HEK293 (cell line): ENCODE measurements around the gene LRRC8E.

Source experiments
- BCL11B ChIP-seq: fragments of 450-650 bp; formaldehyde crosslinking; IDR thresholded peaks from 2 replicates; pipeline ENCODE4 v1.5.1; 2016; ENCODE audit warnings: low read depth, missing biosample characterization, missing genetic modification characterization
- GLIS2 ChIP-seq: fragments of 450-650 bp; formaldehyde crosslinking; IDR thresholded peaks from 2 replicates; pipeline ENCODE4 v1.5.1; 2016; ENCODE audit warnings: missing biosample characterization, missing genetic modification characterization
- HOXC10 ChIP-seq: sonication (generic); formaldehyde crosslinking; IDR thresholded peaks from 2 replicates; pipeline ENCODE4 v1.8.1; 2023; ENCODE audit warnings: mild to moderate bottlenecking, missing genetic modification reagents
- KLF7 ChIP-seq: fragments of 450-650 bp; formaldehyde crosslinking; IDR thresholded peaks from 2 replicates; pipeline ENCODE4 v1.5.1; 2016; ENCODE audit warnings: missing biosample characterization, missing genetic modification characterization, borderline replicate concordance
- OVOL3 ChIP-seq: fragments of 450-650 bp; formaldehyde crosslinking; IDR thresholded peaks from 2 replicates; pipeline ENCODE4 v1.5.1; 2016; ENCODE audit warnings: missing biosample characterization, missing genetic modification characterization
- SP2 ChIP-seq: fragments of 450-650 bp; formaldehyde crosslinking; IDR thresholded peaks from 2 replicates; pipeline ENCODE4 v1.5.1; 2016; ENCODE audit warnings: missing biosample characterization, missing genetic modification characterization
- SP3 ChIP-seq: fragments of 450-650 bp; formaldehyde crosslinking; IDR thresholded peaks from 2 replicates; pipeline ENCODE4 v1.5.1; 2016; ENCODE audit warnings: missing biosample characterization, missing genetic modification characterization
- SP7 ChIP-seq: fragments of 450-650 bp; formaldehyde crosslinking; IDR thresholded peaks from 2 replicates; pipeline ENCODE4 v1.5.1; 2016; ENCODE audit warnings: missing biosample characterization, missing genetic modification characterization
- YY1 ChIP-seq: fragments of 450-650 bp; formaldehyde crosslinking; IDR thresholded peaks from 2 replicates; pipeline ENCODE4 v1.5.1; 2018; ENCODE audit warnings: missing biosample characterization, missing genetic modification characterization
- ZBTB20 ChIP-seq: fragments of 450-650 bp; formaldehyde crosslinking; IDR thresholded peaks from 2 replicates; pipeline ENCODE4 v1.5.1; 2016; ENCODE audit warnings: missing biosample characterization, missing genetic modification characterization
- ZBTB8A ChIP-seq: fragments of 450-650 bp; formaldehyde crosslinking; IDR thresholded peaks from 2 replicates; pipeline ENCODE4 v1.5.1; 2016; ENCODE audit warnings: missing biosample characterization, missing genetic modification characterization
- ZEB2 ChIP-seq: fragments of 450-650 bp; formaldehyde crosslinking; IDR thresholded peaks from 2 replicates; pipeline ENCODE4 v1.5.1; 2016; ENCODE audit warnings: missing biosample characterization, missing genetic modification characterization
- ZFHX2 ChIP-seq: fragments of 450-650 bp; formaldehyde crosslinking; conservative IDR thresholded peaks from 2 replicates; pipeline ENCODE4 v1.5.1; 2016; ENCODE audit warnings: missing biosample characterization, missing genetic modification characterization
- ZNF10 ChIP-seq: fragments of 450-650 bp; formaldehyde crosslinking; IDR thresholded peaks from 2 replicates; pipeline ENCODE4 v1.5.1; 2017; ENCODE audit warnings: missing biosample characterization, missing genetic modification characterization
- ZNF2 ChIP-seq: fragments of 450-650 bp; formaldehyde crosslinking; IDR thresholded peaks from 2 replicates; pipeline ENCODE4 v1.5.1; 2016; ENCODE audit warnings: missing biosample characterization, missing genetic modification characterization
- ZNF24 ChIP-seq: fragments of 450-650 bp; formaldehyde crosslinking; IDR thresholded peaks from 2 replicates; pipeline ENCODE4 v1.5.1; 2016; ENCODE audit warnings: missing biosample characterization, missing genetic modification characterization
- ZNF274 ChIP-seq, 2 experiments: fragments of 200-500 bp in 1 of 2; fragments of 450-650 bp in 1 of 2; sonication (Bioruptor generic) in 1 of 2; formaldehyde crosslinking in 1 of 2; IDR thresholded peaks; 2 replicates each; pipeline versions ENCODE4 v1.5.1 to v1.6.1; 2014 to 2016; ENCODE audit warnings: borderline replicate concordance in 1 of 2, inconsistent platforms in 1 of 2, low read length in 1 of 2, missing biosample characterization in 1 of 2, missing genetic modification characterization in 1 of 2
- ZNF324 ChIP-seq: fragments of 450-650 bp; formaldehyde crosslinking; IDR thresholded peaks from 2 replicates; pipeline ENCODE4 v1.5.1; 2016; ENCODE audit warnings: missing biosample characterization, missing genetic modification characterization
- ZNF341 ChIP-seq: fragments of 450-650 bp; formaldehyde crosslinking; IDR thresholded peaks from 2 replicates; pipeline ENCODE4; 2016; ENCODE audit warnings: low read depth, missing biosample characterization, missing genetic modification characterization
- ZNF37A ChIP-seq: fragments of 450-650 bp; IDR thresholded peaks from 2 replicates; pipeline ENCODE4 v1.5.1; 2018; ENCODE audit warnings: missing biosample characterization, missing genetic modification characterization
- ZNF423 ChIP-seq: fragments of 450-650 bp; formaldehyde crosslinking; IDR thresholded peaks from 2 replicates; pipeline ENCODE4 v1.5.1; 2016; ENCODE audit warnings: missing biosample characterization, missing genetic modification characterization
- ZNF48 ChIP-seq: fragments of 450-650 bp; formaldehyde crosslinking; IDR thresholded peaks from 2 replicates; pipeline ENCODE4 v1.5.1; 2016; ENCODE audit warnings: missing biosample characterization, missing genetic modification characterization
- ZNF561 ChIP-seq: fragments of 450-650 bp; IDR thresholded peaks from 2 replicates; pipeline ENCODE4 v1.5.1; 2018; ENCODE audit warnings: missing biosample characterization, missing genetic modification characterization, borderline replicate concordance
- ZNF610 ChIP-seq: fragments of 450-650 bp; formaldehyde crosslinking; IDR thresholded peaks from 2 replicates; pipeline ENCODE4 v1.5.1; 2016; ENCODE audit warnings: missing biosample characterization, missing genetic modification characterization, borderline replicate concordance
- ZNF777 ChIP-seq: fragments of 450-650 bp; formaldehyde crosslinking; IDR thresholded peaks from 2 replicates; pipeline ENCODE4 v1.5.1; 2017; ENCODE audit warnings: missing biosample characterization, missing genetic modification characterization, borderline replicate concordance
- ZSCAN23 ChIP-seq: fragments of 450-650 bp; formaldehyde crosslinking; IDR thresholded peaks from 2 replicates; pipeline ENCODE4 v1.5.1; 2016; ENCODE audit warnings: missing biosample characterization, missing genetic modification characterization
- TF ChIP-seq, protein P1 (sequence below): fragments of 450-650 bp; formaldehyde crosslinking; optimal IDR thresholded peaks from 2 replicates; pipeline ENCODE3; 2016; ENCODE audit warnings: missing biosample characterization, mild to moderate bottlenecking, missing genetic modification characterization
- TF ChIP-seq, protein P2 (sequence below): sonication (generic); formaldehyde crosslinking; IDR thresholded peaks from 2 replicates; pipeline ENCODE4 v1.8.1; 2022; ENCODE audit warnings: mild to moderate bottlenecking, moderate library complexity, missing genetic modification reagents
- TF ChIP-seq, protein P3 (sequence below): fragments of 450-650 bp; formaldehyde crosslinking; IDR thresholded peaks from 2 replicates; pipeline ENCODE4 v1.5.1; 2017; ENCODE audit warnings: missing biosample characterization, missing genetic modification characterization
- TF ChIP-seq, protein P4 (sequence below): fragments of 450-650 bp; formaldehyde crosslinking; IDR thresholded peaks from 2 replicates; pipeline ENCODE4 v1.5.1; 2017; ENCODE audit warnings: missing biosample characterization, missing genetic modification characterization
- TF ChIP-seq, protein P5 (sequence below): fragments of 450-650 bp; formaldehyde crosslinking; IDR thresholded peaks from 2 replicates; pipeline ENCODE4 v1.5.1; 2016; ENCODE audit warnings: missing biosample characterization, missing genetic modification characterization

Gene LRRC8E

DNA sequence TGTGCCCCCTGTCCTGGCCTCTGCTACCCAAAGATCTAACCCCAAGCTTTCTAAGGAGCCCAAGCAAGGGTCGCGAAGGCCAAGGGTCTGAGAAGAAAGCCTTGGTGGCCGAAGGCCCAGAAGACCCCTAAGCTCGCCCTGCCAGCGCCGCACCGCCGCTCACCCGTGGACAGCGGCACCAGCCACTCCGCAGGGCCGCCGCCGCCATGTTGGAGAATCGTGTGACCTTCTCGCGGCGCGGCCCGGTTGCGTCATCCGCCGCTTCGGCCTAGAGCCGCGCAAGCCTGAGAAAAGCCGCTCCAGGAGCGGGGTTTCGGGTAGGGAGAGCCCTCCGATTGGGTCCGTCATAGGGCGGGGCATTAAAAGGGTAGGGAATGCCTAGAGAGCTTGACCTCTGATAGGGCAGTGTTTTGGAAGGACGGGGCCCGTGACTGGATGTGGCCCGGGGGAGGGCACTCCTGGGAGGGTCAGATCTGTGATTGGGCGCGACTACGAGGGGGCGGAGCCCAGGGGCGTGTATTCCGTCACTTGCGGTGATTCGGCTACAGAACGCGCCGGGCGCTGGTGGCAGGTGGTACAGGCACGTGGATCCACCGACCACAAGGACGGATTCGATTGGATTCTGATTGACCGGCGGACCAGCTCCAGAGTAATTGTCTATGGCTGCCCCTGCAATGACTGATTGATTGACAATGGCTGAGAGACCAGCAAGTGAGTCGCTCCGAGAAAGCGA lies 55.3 kb downstream of the LRRC8E start, which contains the start of gene TIMM44 (continued):
- TF ChIP-seq, protein P1, sequence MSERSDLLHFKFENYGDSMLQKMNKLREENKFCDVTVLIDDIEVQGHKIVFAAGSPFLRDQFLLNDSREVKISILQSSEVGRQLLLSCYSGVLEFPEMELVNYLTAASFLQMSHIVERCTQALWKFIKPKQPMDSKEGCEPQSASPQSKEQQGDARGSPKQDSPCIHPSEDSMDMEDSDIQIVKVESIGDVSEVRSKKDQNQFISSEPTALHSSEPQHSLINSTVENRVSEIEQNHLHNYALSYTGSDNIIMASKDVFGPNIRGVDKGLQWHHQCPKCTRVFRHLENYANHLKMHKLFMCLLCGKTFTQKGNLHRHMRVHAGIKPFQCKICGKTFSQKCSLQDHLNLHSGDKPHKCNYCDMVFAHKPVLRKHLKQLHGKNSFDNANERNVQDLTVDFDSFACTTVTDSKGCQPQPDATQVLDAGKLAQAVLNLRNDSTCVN (tag by site-specific recombination): peak; percentile 88
- TF ChIP-seq ZNF341 (tag by site-specific recombination) (0 out of 2 replicates have a peak, but pooled peaks have one; percentile 47), YY1 (tag by site-specific recombination) (peak; percentile 93), ZNF48 (tag by site-specific recombination) (no peak), ZSCAN23 (tag by site-specific recombination) (no peak), ZNF423 (no peak), SP2 (tag by site-specific recombination) (peak; percentile 100), OVOL3 (tag by site-specific recombination) (peak; percentile 8; the same call in 1 of the 2 replicates), SP3 (tag by site-specific recombination) (peak; percentile 97), ZNF24 (tag by site-specific recombination) (peak; percentile 36), ZEB2 (tag by site-specific recombination) (peak; percentile 82), BCL11B (0 out of 2 replicates have a peak, but pooled peaks have one; percentile 59), ZNF37A (no peak), ZNF777 (tag by site-specific recombination) (no peak), HOXC10 (CRISPR knock-in tag) (no peak), ZNF610 (tag by site-specific recombination) (peak; percentile 93), ZBTB20 (tag by site-specific recombination) (peak; percentile 11; the same call in 1 of the 2 replicates), KLF7 (peak; percentile 53; the same call in 1 of the 2 replicates), ZNF274 (IDR thresholded peaks at IDR 0.05; ENCODE audit: low read length) (no peak), ZNF274 (tag by site-specific recombination; IDR thresholded peaks at IDR 0.05; ENCODE audit: borderline replicate concordance) (no peak), ZNF2 (tag by site-specific recombination) (peak; percentile 11; the same call in 1 of the 2 replicates), ZNF324 (tag by site-specific recombination) (peak; percentile 83), ZNF10 (no peak), SP7 (tag by site-specific recombination) (0 out of 2 replicates have a peak, but pooled peaks have one; percentile 38), ZBTB8A (0 out of 2 replicates have a peak, but pooled peaks have one; percentile 17), ZFHX2 (tag by site-specific recombination) (0 out of 2 replicates have a peak, but pooled peaks have one; percentile 7), ZNF561 (0 out of 2 replicates have a peak, but pooled peaks have one; percentile 19), GLIS2 (0 out of 2 replicates have a peak, but pooled peaks have one; percentile 40)
- TF ChIP-seq, protein P2, sequence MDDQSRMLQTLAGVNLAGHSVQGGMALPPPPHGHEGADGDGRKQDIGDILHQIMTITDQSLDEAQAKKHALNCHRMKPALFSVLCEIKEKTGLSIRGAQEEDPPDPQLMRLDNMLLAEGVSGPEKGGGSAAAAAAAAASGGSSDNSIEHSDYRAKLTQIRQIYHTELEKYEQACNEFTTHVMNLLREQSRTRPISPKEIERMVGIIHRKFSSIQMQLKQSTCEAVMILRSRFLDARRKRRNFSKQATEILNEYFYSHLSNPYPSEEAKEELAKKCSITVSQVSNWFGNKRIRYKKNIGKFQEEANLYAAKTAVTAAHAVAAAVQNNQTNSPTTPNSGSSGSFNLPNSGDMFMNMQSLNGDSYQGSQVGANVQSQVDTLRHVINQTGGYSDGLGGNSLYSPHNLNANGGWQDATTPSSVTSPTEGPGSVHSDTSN (CRISPR knock-in tag): peak; percentile 47; the same call in 1 of the 2 replicates
- TF ChIP-seq, protein P3, sequence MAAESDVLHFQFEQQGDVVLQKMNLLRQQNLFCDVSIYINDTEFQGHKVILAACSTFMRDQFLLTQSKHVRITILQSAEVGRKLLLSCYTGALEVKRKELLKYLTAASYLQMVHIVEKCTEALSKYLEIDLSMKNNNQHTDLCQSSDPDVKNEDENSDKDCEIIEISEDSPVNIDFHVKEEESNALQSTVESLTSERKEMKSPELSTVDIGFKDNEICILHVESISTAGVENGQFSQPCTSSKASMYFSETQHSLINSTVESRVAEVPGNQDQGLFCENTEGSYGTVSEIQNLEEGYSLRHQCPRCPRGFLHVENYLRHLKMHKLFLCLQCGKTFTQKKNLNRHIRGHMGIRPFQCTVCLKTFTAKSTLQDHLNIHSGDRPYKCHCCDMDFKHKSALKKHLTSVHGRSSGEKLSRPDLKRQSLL (tag by site-specific recombination): peak; percentile 97
- TF ChIP-seq, protein P4, sequence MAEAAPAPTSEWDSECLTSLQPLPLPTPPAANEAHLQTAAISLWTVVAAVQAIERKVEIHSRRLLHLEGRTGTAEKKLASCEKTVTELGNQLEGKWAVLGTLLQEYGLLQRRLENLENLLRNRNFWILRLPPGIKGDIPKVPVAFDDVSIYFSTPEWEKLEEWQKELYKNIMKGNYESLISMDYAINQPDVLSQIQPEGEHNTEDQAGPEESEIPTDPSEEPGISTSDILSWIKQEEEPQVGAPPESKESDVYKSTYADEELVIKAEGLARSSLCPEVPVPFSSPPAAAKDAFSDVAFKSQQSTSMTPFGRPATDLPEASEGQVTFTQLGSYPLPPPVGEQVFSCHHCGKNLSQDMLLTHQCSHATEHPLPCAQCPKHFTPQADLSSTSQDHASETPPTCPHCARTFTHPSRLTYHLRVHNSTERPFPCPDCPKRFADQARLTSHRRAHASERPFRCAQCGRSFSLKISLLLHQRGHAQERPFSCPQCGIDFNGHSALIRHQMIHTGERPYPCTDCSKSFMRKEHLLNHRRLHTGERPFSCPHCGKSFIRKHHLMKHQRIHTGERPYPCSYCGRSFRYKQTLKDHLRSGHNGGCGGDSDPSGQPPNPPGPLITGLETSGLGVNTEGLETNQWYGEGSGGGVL (tag by site-specific recombination): no peak
- TF ChIP-seq, protein P5, sequence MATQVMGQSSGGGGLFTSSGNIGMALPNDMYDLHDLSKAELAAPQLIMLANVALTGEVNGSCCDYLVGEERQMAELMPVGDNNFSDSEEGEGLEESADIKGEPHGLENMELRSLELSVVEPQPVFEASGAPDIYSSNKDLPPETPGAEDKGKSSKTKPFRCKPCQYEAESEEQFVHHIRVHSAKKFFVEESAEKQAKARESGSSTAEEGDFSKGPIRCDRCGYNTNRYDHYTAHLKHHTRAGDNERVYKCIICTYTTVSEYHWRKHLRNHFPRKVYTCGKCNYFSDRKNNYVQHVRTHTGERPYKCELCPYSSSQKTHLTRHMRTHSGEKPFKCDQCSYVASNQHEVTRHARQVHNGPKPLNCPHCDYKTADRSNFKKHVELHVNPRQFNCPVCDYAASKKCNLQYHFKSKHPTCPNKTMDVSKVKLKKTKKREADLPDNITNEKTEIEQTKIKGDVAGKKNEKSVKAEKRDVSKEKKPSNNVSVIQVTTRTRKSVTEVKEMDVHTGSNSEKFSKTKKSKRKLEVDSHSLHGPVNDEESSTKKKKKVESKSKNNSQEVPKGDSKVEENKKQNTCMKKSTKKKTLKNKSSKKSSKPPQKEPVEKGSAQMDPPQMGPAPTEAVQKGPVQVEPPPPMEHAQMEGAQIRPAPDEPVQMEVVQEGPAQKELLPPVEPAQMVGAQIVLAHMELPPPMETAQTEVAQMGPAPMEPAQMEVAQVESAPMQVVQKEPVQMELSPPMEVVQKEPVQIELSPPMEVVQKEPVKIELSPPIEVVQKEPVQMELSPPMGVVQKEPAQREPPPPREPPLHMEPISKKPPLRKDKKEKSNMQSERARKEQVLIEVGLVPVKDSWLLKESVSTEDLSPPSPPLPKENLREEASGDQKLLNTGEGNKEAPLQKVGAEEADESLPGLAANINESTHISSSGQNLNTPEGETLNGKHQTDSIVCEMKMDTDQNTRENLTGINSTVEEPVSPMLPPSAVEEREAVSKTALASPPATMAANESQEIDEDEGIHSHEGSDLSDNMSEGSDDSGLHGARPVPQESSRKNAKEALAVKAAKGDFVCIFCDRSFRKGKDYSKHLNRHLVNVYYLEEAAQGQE (tag by site-specific recombination): peak; percentile 91
